Fibroblast of lung (primary cell): ENCODE results near the gene SPPL3. TPM values are rescaled to one million over a fixed set of nuclear protein-coding genes. Genes with fewer than 3 reads are reported as not detected.

ENCODE experiments used
- DNase-seq, 2 donors: peaks; one replicate each; pipeline versions ENCODE4 v3.0.0 to v3.0.0-alpha.2; 2010; ENCODE audit warnings: low read depth in 2 of 2
- H2AFZ ChIP-seq: 2 replicates; pipeline ENCODE4 v1.5.1; 2012; ENCODE audit warnings: low read length, control low read depth, inconsistent platforms
- H3K27ac ChIP-seq: 2 replicates; pipeline ENCODE4 v1.5.1; 2011; ENCODE audit warnings: low read length, control low read depth; ENCODE audit not compliant: insufficient read depth
- H3K27me3 ChIP-seq: 2 replicates; pipeline ENCODE4 v1.5.1; 2011; ENCODE audit warnings: mild to moderate bottlenecking, low read length; ENCODE audit not compliant: control insufficient read depth, insufficient read depth
- H3K36me3 ChIP-seq: 2 replicates; pipeline ENCODE4 v1.5.1; 2011; ENCODE audit warnings: low read length; ENCODE audit not compliant: control insufficient read depth, insufficient read depth
- H3K4me1 ChIP-seq: 2 replicates; pipeline ENCODE4 v1.5.1; 2011; ENCODE audit warnings: low read length; ENCODE audit not compliant: control insufficient read depth, insufficient read depth; ENCODE audit errors: extremely low read depth
- H3K4me2 ChIP-seq: 2 replicates; pipeline ENCODE4 v1.5.1; 2011; ENCODE audit warnings: low read length, control low read depth; ENCODE audit not compliant: insufficient read depth; ENCODE audit errors: extremely low read depth
- H3K4me3 ChIP-seq, 4 experiments: fragments of 200-600 bp in 1 of 4; sonication (generic) in 1 of 4; replicated peaks in 1 of 4; 2 replicates each; pipeline ENCODE4 v1.5.1; 2011 to 2016; ENCODE audit warnings: low read length in 4 of 4, low read depth in 3 of 4, mild to moderate bottlenecking in 3 of 4, control low read depth in 2 of 4, inconsistent platforms in 1 of 4, mixed read lengths in 1 of 4; ENCODE audit not compliant: insufficient read depth in 1 of 4; ENCODE audit errors: control extremely low read depth in 1 of 4
- H3K79me2 ChIP-seq: 2 replicates; pipeline ENCODE4 v1.5.1; 2012; ENCODE audit warnings: mild to moderate bottlenecking, low read length, inconsistent platforms; ENCODE audit not compliant: control insufficient read depth, insufficient read depth
- H3K9ac ChIP-seq: 2 replicates; pipeline ENCODE4 v1.5.1; 2011; ENCODE audit warnings: mild to moderate bottlenecking, low read length, control low read depth; ENCODE audit not compliant: insufficient read depth
- H3K9me3 ChIP-seq: 2 replicates; pipeline ENCODE4 v1.5.1; 2012; ENCODE audit warnings: low read depth, low read length; ENCODE audit not compliant: control insufficient read depth, insufficient read depth
- H4K20me1 ChIP-seq: 2 replicates; pipeline ENCODE4 v1.5.1; 2011; ENCODE audit warnings: low read length; ENCODE audit not compliant: control insufficient read depth, insufficient read depth; ENCODE audit errors: extremely low read depth
- EZH2 ChIP-seq: IDR thresholded peaks from 2 replicates; pipeline ENCODE4 v1.5.1; 2012; ENCODE audit warnings: low read length, control low read depth, mild to moderate bottlenecking; ENCODE audit errors: missing control alignments
- polyA plus RNA-seq, 2 donors: library from polyadenylated mRNA; depleted of rRNA in 1 of 2; stranded (reverse) in 1 of 2; unstranded in 1 of 2; fragments of >200 nt; gene quantifications; 2 replicates each; pipeline ENCODE4 v1.2.1, GENCODE V29; 2011 to 2012; ENCODE audit warnings: missing spikeins in 1 of 2
- total RNA-seq: library from RNA; depleted of rRNA; stranded (reverse); fragments of >200 nt; gene quantifications from 2 replicates; pipeline ENCODE4 v1.2.1, GENCODE V29; 2014
- TF ChIP-seq, protein P1 (sequence below), 2 donors: IDR thresholded peaks in 1 of 2; conservative IDR thresholded peaks in 1 of 2; 1 replicate in 1 of 2; 2 replicates in 1 of 2; pipeline ENCODE4 v1.5.1; 2011 to 2012; ENCODE audit warnings: low read length in 2 of 2, control low read depth in 1 of 2, inconsistent platforms in 1 of 2, low read depth in 1 of 2, mild to moderate bottlenecking in 1 of 2

The SPPL3 gene
- total and polyA plus RNA-seq, 2 donors (not counting 1 experiment from before 2014, with no cell fraction given): 7.1 to 41.4 TPM

- Histone ChIP-seq H2AFZ (no peak overlapping the region), H3K27me3 (no peaks in the 10 kb centered on the region), H4K20me1 (no peaks in the 10 kb centered on the region), H3K9ac (no peak overlapping the region), H3K4me3 (no peak overlapping the region), H3K4me2 (no peak overlapping the region), H3K9me3 (no peaks in the 10 kb centered on the region), H3K4me1 (no peaks in the 10 kb centered on the region), H3K27ac (no peak overlapping the region), H3K79me2 (no peaks in the 10 kb centered on the region), H3K36me3 (peaks cover 12% of the 10 kb centered on the region)
- DNase-seq: no peak
- no peak for TF ChIP-seq EZH2
- TF ChIP-seq, protein P1, sequence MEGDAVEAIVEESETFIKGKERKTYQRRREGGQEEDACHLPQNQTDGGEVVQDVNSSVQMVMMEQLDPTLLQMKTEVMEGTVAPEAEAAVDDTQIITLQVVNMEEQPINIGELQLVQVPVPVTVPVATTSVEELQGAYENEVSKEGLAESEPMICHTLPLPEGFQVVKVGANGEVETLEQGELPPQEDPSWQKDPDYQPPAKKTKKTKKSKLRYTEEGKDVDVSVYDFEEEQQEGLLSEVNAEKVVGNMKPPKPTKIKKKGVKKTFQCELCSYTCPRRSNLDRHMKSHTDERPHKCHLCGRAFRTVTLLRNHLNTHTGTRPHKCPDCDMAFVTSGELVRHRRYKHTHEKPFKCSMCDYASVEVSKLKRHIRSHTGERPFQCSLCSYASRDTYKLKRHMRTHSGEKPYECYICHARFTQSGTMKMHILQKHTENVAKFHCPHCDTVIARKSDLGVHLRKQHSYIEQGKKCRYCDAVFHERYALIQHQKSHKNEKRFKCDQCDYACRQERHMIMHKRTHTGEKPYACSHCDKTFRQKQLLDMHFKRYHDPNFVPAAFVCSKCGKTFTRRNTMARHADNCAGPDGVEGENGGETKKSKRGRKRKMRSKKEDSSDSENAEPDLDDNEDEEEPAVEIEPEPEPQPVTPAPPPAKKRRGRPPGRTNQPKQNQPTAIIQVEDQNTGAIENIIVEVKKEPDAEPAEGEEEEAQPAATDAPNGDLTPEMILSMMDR (conservative IDR thresholded peaks at IDR 0.05 in 1 of 2, IDR thresholded peaks at IDR 0.05 in 1 of 2; ENCODE audit: low read depth in 1 of 2, low read length in 2 of 2): no peak
Observed at GRCh38 chr12:120764816-120765215, 139.3 kb downstream of the SPPL3 start.

- H3K36me3 ChIP-seq: peaks cover 12% of the 10 kb centered on the region
- no peak for DNase-seq
Observed at GRCh38 chr12:120763250-120763649, 140.9 kb downstream of the SPPL3 start.

GRCh38 chr12:120762086-120762485, 142.1 kb downstream of the SPPL3 start:
- Histone ChIP-seq H4K20me1 (no peaks in the 10 kb centered on the region), H3K27me3 (no peaks in the 10 kb centered on the region), H2AFZ (no peak overlapping the region), H3K4me3 (no peak overlapping the region), H3K4me2 (no peak overlapping the region), H3K79me2 (no peaks in the 10 kb centered on the region), H3K9me3 (no peaks in the 10 kb centered on the region), H3K4me1 (no peaks in the 10 kb centered on the region), H3K36me3 (peaks cover 12% of the 10 kb centered on the region), H3K27ac (no peak overlapping the region), H3K9ac (no peak overlapping the region)
- DNase-seq: peak in 1 of 2 donors; percentile 32
- TF ChIP-seq, protein P1 (conservative IDR thresholded peaks at IDR 0.05 in 1 of 2, IDR thresholded peaks at IDR 0.05 in 1 of 2; ENCODE audit: low read depth in 1 of 2, low read length in 2 of 2): no peak
- no peak for TF ChIP-seq EZH2

More at GRCh38 chr12:120763250-120763649, 140.9 kb downstream of the SPPL3 start:
- Histone ChIP-seq H3K4me1 (no peaks in the 10 kb centered on the region), H4K20me1 (no peaks in the 10 kb centered on the region), H3K9me3 (no peaks in the 10 kb centered on the region), H3K79me2 (no peaks in the 10 kb centered on the region), H3K4me2 (no peak overlapping the region), H3K4me3 (no peak overlapping the region), H3K9ac (no peak overlapping the region), H3K27ac (no peak overlapping the region), H2AFZ (no peak overlapping the region), H3K27me3 (no peaks in the 10 kb centered on the region)
- TF ChIP-seq, protein P1 (conservative IDR thresholded peaks at IDR 0.05 in 1 of 2, IDR thresholded peaks at IDR 0.05 in 1 of 2; ENCODE audit: low read depth in 1 of 2, low read length in 2 of 2): no peak
- no peak for TF ChIP-seq EZH2
